Fibroblast of skin of back (primary cell): ENCODE results near the gene CD300E.
A peak's percentile ranks its signal among the peaks of the same experiment; 100 is the strongest.
"Not testable (repeated sequence)": the region's sequence is repeated elsewhere in the genome, so short reads cannot be mapped to it uniquely, and the experiment has no call there.

Source experiments
- DNase-seq: peaks from one replicate; pipeline ENCODE4 v3.0.0-alpha.2; 2013

Gene CD300E

GRCh38 chr17:74597069-74597790, 26.3 kb downstream of the CD300E start:
- DNase-seq: no peak

GRCh38 chr17:74595037-74595750, 28.3 kb downstream of the CD300E start:
- no peak for DNase-seq

- DNase-seq: no peak
Measured at GRCh38 chr17:74592087-74592990, 31.2 kb downstream of the CD300E start, which contains the start of gene CD300LD. Gene CD300LD, minus strand, starts transcription at chr17:74592283. Its CDS starts 81 bp downstream, at chr17:74592202.

- DNase-seq: no peak
Measured at GRCh38 chr17:74591503-74591902, 32.0 kb downstream of the CD300E start.

GRCh38 chr17:74585711-74586110, 37.8 kb downstream of the CD300E start:
- DNase-seq: no peak

- DNase-seq: no peak
Measured at GRCh38 chr17:74584292-74585060, 39.1 kb downstream of the CD300E start.

GRCh38 chr17:74582633-74583032, 40.9 kb downstream of the CD300E start:
- no peak for DNase-seq

GRCh38 chr17:74579900-74580299, 43.6 kb downstream of the CD300E start:
- no peak for DNase-seq

GRCh38 chr17:74578979-74579378, 44.6 kb downstream of the CD300E start:
- DNase-seq: no peak

GRCh38 chr17:74574489-74575142, 48.9 kb downstream of the CD300E start:
- DNase-seq: no peak

- DNase-seq: not testable (repeated sequence)
Measured at GRCh38 chr17:74573635-74574034, 49.9 kb downstream of the CD300E start.

GRCh38 chr17:74573169-74573568, 50.4 kb downstream of the CD300E start:
- DNase-seq: no peak

- DNase-seq: no peak
Measured at GRCh38 chr17:74571621-74572270, 51.8 kb downstream of the CD300E start.

GRCh38 chr17:74569020-74570003, 54.2 kb downstream of the CD300E start:
- peak; percentile 91 for DNase-seq

GRCh38 chr17:74568106-74568873, 55.2 kb downstream of the CD300E start:
- DNase-seq: no peak

GRCh38 chr17:74567397-74567796, 56.1 kb downstream of the CD300E start, which contains the start of gene CD300H:
Gene CD300H, minus strand, starts transcription at chr17:74567509.
- DNase-seq: no peak

- peak; percentile 13 for DNase-seq
Measured at GRCh38 chr17:74566132-74566753, 57.3 kb downstream of the CD300E start.

- no peak for DNase-seq
Measured at GRCh38 chr17:74565126-74565525, 58.4 kb downstream of the CD300E start.
